ENCODE data around the gene TCTN1. TPM values are rescaled to one million over a fixed set of nuclear protein-coding genes. Genes with fewer than 3 reads are reported as not detected.
"Not testable (repeated sequence)": the region's sequence is repeated elsewhere in the genome, so short reads cannot be mapped to it uniquely, and the experiment has no call there.

TCTN1 gene
- total RNA-seq, 1 donor = 46.3 TPM

GRCh38 chr12:110574044-110574443, 39.9 kb upstream of the TCTN1 start:
- H3K4me3 ChIP-seq (ENCODE audit: low read depth, low read length) = no peak overlapping the region
- DNase-seq (ENCODE audit: low read depth) = no peak
- TF ChIP-seq, protein P1, sequence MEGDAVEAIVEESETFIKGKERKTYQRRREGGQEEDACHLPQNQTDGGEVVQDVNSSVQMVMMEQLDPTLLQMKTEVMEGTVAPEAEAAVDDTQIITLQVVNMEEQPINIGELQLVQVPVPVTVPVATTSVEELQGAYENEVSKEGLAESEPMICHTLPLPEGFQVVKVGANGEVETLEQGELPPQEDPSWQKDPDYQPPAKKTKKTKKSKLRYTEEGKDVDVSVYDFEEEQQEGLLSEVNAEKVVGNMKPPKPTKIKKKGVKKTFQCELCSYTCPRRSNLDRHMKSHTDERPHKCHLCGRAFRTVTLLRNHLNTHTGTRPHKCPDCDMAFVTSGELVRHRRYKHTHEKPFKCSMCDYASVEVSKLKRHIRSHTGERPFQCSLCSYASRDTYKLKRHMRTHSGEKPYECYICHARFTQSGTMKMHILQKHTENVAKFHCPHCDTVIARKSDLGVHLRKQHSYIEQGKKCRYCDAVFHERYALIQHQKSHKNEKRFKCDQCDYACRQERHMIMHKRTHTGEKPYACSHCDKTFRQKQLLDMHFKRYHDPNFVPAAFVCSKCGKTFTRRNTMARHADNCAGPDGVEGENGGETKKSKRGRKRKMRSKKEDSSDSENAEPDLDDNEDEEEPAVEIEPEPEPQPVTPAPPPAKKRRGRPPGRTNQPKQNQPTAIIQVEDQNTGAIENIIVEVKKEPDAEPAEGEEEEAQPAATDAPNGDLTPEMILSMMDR (IDR thresholded peaks at IDR 0.05; ENCODE audit: insufficient read depth, low read length) = no peak

GRCh38 chr12:110574717-110575230, 39.2 kb upstream of the TCTN1 start:
- not testable (repeated sequence) for H3K4me3 ChIP-seq (ENCODE audit: low read depth, low read length); DNase-seq (ENCODE audit: low read depth)

GRCh38 chr12:110575326-110575725, 38.6 kb upstream of the TCTN1 start:
- no peak for DNase-seq (ENCODE audit: low read depth)
- TF ChIP-seq, protein P1 (IDR thresholded peaks at IDR 0.05; ENCODE audit: insufficient read depth, low read length) = no peak
- no peak overlapping the region for H3K4me3 ChIP-seq (ENCODE audit: low read depth, low read length)

- no peak for DNase-seq (ENCODE audit: low read depth)
- H3K4me3 ChIP-seq (ENCODE audit: low read depth, low read length) = no peak overlapping the region
- TF ChIP-seq, protein P1 (IDR thresholded peaks at IDR 0.05; ENCODE audit: insufficient read depth, low read length) = no peak
Measured at GRCh38 chr12:110576504-110576903, 37.4 kb upstream of the TCTN1 start.

DNA sequence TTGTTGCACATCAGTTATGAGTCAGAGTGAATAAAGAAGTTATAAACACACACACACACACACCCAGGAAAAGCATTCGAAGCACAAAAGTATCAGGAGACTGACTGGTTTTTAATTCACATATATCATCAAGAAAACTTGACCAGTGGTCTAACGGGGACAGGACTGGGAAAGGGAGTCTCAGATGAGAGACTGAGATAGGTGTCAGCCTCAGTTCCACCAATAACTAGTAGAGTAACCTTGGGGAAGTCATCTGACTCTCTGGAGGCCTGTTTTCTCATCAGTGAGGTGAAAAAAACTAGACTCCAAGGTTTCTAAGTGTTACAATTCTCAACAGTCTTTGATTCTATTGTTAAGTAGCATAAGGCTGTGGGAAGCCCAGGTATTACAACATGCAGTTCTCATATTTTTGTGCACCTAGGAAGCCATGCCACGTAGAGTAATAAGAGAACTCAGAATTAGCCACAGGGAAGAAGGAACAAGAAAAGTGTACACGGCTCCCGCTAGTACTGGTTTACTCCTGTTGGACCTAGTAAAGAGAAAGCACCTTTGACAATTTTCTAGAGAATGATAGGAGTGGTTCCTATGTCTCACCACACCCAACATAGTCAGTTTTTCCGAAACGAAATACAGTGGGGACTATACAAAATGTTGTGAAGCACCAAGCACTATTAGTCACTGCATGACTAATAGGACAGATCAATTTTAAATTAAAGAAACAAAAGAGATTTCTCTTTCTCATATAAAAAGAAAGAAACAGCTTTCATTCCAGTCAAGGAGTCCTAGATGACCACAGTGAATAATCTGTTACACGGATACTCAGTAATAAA, 35.9 kb upstream of the TCTN1 start:
- TF ChIP-seq, protein P1 (IDR thresholded peaks at IDR 0.05; ENCODE audit: insufficient read depth, low read length) = no peak
- H3K4me3 ChIP-seq (ENCODE audit: low read depth, low read length) = peak overlapping the region; percentile 23
- peak; percentile 89 for DNase-seq (ENCODE audit: low read depth)

GRCh38 chr12:110578694-110579534, 35.0 kb upstream of the TCTN1 start:
- no peak for DNase-seq (ENCODE audit: low read depth)
- peak overlapping the region; percentile 23 for H3K4me3 ChIP-seq (ENCODE audit: low read depth, low read length)
- TF ChIP-seq, protein P1 (IDR thresholded peaks at IDR 0.05; ENCODE audit: insufficient read depth, low read length) = no peak

All from fibroblast of the aortic adventitia (primary cell).